Neural cell (in vitro differentiated cells): ENCODE data around the gene INPP5A. TPM values are rescaled to one million over a fixed set of nuclear protein-coding genes. Genes with fewer than 3 reads are reported as not detected.

Experiments used
- H2AFZ ChIP-seq: fragments of 200-600, 300-800 bp; sonication (generic), shearing (Covaris generic); 2 replicates; pipeline ENCODE4 v1.6.0; 2014; ENCODE audit warnings: low read depth, mild to moderate bottlenecking, antibody characterized with exemption, low read length, moderate library complexity
- H3F3A ChIP-seq: fragments of 200-600 bp; shearing (Covaris generic); 2 replicates; pipeline ENCODE4 v1.6.1; 2016; ENCODE audit warnings: mild to moderate bottlenecking, moderate library complexity, mixed read lengths, antibody characterized with exemption, low read length; ENCODE audit not compliant: insufficient read depth, poor library complexity, severe bottlenecking
- H3K27ac ChIP-seq: fragments of 200-600, 300-800 bp; sonication (generic), shearing (Covaris generic); 2 replicates; pipeline ENCODE4 v1.5.1; 2014; ENCODE audit warnings: mild to moderate bottlenecking, low read length, moderate library complexity
- H3K27me3 ChIP-seq: fragments of 300-800, 200-600 bp; sonication (generic), shearing (Covaris generic); 2 replicates; pipeline ENCODE4 v1.6.0; 2014; ENCODE audit warnings: mild to moderate bottlenecking, low read depth, low read length, moderate library complexity; ENCODE audit not compliant: insufficient read depth
- H3K36me3 ChIP-seq: fragments of 300-800, 200-600 bp; sonication (generic), shearing (Covaris generic); 2 replicates; pipeline ENCODE4 v1.5.1; 2014; ENCODE audit warnings: mild to moderate bottlenecking, antibody characterized with exemption, low read length, moderate library complexity; ENCODE audit not compliant: insufficient read depth
- H3K4me2 ChIP-seq: fragments of 300-800, 200-600 bp; sonication (generic), shearing (Covaris generic); 2 replicates; pipeline ENCODE4 v1.6.0; 2014; ENCODE audit warnings: mild to moderate bottlenecking, low read length
- H3K4me3 ChIP-seq: fragments of 300-800, 200-600 bp; sonication (generic), shearing (Covaris generic); 2 replicates; pipeline ENCODE4 v1.5.1; 2014; ENCODE audit warnings: mild to moderate bottlenecking, low read length, moderate library complexity
- H3K79me2 ChIP-seq: fragments of 200-600 bp; shearing (Covaris generic); replicated peaks from 2 replicates; pipeline ENCODE4 v1.6.0; 2014; ENCODE audit warnings: mild to moderate bottlenecking, low read length, moderate library complexity; ENCODE audit not compliant: insufficient read depth
- H3K9ac ChIP-seq: fragments of 300-800, 200-600 bp; sonication (generic), shearing (Covaris generic); 2 replicates; pipeline ENCODE4 v1.6.1; 2016; ENCODE audit warnings: mild to moderate bottlenecking, low read length, mixed read lengths
- H3K9me2 ChIP-seq: fragments of 200-600 bp; shearing (Covaris generic); 2 replicates; pipeline ENCODE4 v1.6.1; 2016; ENCODE audit warnings: mild to moderate bottlenecking, low read length, mixed read lengths; ENCODE audit not compliant: insufficient read depth
- H3K9me3 ChIP-seq: fragments of 200-600, 300-800 bp; sonication (generic), shearing (Covaris generic); 2 replicates; pipeline ENCODE4 v1.6.1; 2016; ENCODE audit warnings: mild to moderate bottlenecking, mixed run types, low read length, moderate library complexity, mixed read lengths
- H4K20me1 ChIP-seq: fragments of 200-600 bp; shearing (Covaris generic); 2 replicates; pipeline ENCODE4 v1.6.1; 2016; ENCODE audit warnings: mild to moderate bottlenecking, mixed run types; ENCODE audit not compliant: insufficient read depth
- EP300 ChIP-seq: fragments of 450-650 bp; conservative IDR thresholded peaks from 2 replicates; pipeline ENCODE4 v1.6.1; 2014; ENCODE audit warnings: antibody characterized with exemption, mild to moderate bottlenecking, moderate library complexity; ENCODE audit not compliant: poor library complexity, severe bottlenecking
- EZH2 ChIP-seq: fragments of 200-600, 300-800 bp; shearing (Covaris generic), sonication (generic); IDR thresholded peaks from 2 replicates; pipeline ENCODE4 v1.6.1; 2014; ENCODE audit warnings: antibody characterized with exemption, low read length, borderline replicate concordance, mild to moderate bottlenecking; ENCODE audit not compliant: insufficient read depth, poor library complexity, severe bottlenecking
- MXI1 ChIP-seq: fragments of 450-650 bp; conservative IDR thresholded peaks from 2 replicates; pipeline ENCODE4 v1.6.1; 2014; ENCODE audit warnings: antibody characterized with exemption, mild to moderate bottlenecking; ENCODE audit not compliant: poor library complexity, severe bottlenecking
- POLR2AphosphoS5 ChIP-seq: IDR thresholded peaks from 2 replicates; pipeline ENCODE4 v1.6.1; 2012
- RAD21 ChIP-seq: fragments of 450-650 bp; conservative IDR thresholded peaks from 2 replicates; pipeline ENCODE4 v1.6.1; 2014; ENCODE audit warnings: antibody characterized with exemption, mild to moderate bottlenecking, moderate library complexity
- REST ChIP-seq: IDR thresholded peaks from 2 replicates; pipeline ENCODE4 v1.6.1; 2012; ENCODE audit warnings: borderline replicate concordance
- SMC3 ChIP-seq: fragments of 450-650 bp; conservative IDR thresholded peaks from 2 replicates; pipeline ENCODE4 v1.6.1; 2014; ENCODE audit warnings: antibody characterized with exemption, mild to moderate bottlenecking, moderate library complexity; ENCODE audit not compliant: poor library complexity
- TAF1 ChIP-seq: IDR thresholded peaks from 2 replicates; pipeline ENCODE4 v1.6.1; 2012; ENCODE audit warnings: low read depth
- polyA plus RNA-seq: library from polyadenylated mRNA; depleted of rRNA; stranded (reverse); fragments of >200 nt; gene quantifications from 2 replicates; pipeline ENCODE4 v1.2.3, GENCODE V29; 2014
- TF ChIP-seq, protein P1 (sequence below): fragments of 450-650 bp; IDR thresholded peaks from 2 replicates; pipeline ENCODE4 v1.5.1; 2014; ENCODE audit warnings: antibody characterized with exemption, mild to moderate bottlenecking, moderate library complexity; ENCODE audit not compliant: poor library complexity, severe bottlenecking

The INPP5A gene
- polyA plus RNA-seq, 1 donor from 2014 or later, result 48.8 TPM

GRCh38 chr10:132761395-132762060 is 223.9 kb downstream of the INPP5A start:
- H4K20me1 ChIP-seq, result no peaks in the 10 kb centered on the region
- H3K9ac ChIP-seq, result no peak overlapping the region
- no peaks in the 10 kb centered on the region for H3K9me3 ChIP-seq
- TF ChIP-seq, protein P1, sequence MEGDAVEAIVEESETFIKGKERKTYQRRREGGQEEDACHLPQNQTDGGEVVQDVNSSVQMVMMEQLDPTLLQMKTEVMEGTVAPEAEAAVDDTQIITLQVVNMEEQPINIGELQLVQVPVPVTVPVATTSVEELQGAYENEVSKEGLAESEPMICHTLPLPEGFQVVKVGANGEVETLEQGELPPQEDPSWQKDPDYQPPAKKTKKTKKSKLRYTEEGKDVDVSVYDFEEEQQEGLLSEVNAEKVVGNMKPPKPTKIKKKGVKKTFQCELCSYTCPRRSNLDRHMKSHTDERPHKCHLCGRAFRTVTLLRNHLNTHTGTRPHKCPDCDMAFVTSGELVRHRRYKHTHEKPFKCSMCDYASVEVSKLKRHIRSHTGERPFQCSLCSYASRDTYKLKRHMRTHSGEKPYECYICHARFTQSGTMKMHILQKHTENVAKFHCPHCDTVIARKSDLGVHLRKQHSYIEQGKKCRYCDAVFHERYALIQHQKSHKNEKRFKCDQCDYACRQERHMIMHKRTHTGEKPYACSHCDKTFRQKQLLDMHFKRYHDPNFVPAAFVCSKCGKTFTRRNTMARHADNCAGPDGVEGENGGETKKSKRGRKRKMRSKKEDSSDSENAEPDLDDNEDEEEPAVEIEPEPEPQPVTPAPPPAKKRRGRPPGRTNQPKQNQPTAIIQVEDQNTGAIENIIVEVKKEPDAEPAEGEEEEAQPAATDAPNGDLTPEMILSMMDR, result no peak
- TF ChIP-seq RAD21, result no peak
- H2AFZ ChIP-seq, result no peak overlapping the region
- no peaks in the 10 kb centered on the region for H3K27me3 ChIP-seq
- no peak overlapping the region for H3K4me2 ChIP-seq
- no peak overlapping the region for H3K27ac ChIP-seq
- H3K79me2 ChIP-seq, result no peaks in the 10 kb centered on the region
- no peaks in the 10 kb centered on the region for H3K9me2 ChIP-seq
- H3K4me3 ChIP-seq, result no peak overlapping the region
- H3F3A ChIP-seq, result no peaks in the 10 kb centered on the region
- no peaks in the 10 kb centered on the region for H3K36me3 ChIP-seq

DNA sequence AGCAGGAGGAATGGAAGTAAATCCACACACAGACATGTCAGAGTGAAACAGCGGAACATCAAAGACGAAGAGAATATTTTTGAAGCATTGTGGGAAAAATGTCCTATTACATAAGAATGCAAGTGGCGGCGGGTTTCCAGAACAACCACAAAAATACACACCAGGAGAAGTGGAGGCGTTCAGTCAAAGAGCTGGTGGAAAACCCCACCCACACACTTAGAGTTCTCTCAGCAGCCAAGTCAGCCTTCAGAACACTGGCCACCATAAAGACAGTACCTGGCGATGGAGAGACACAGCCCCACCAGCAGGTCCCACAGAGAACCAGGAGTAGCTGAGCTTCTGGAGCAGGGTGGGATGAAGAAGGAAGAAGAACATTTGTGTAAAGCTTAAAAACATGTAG is 224.7 kb downstream of the INPP5A start:
- H3K36me3 ChIP-seq, result no peaks in the 10 kb centered on the region
- H3K79me2 ChIP-seq, result no peaks in the 10 kb centered on the region
- no peak for TF ChIP-seq EZH2
- no peak overlapping the region for H3K4me2 ChIP-seq
- H3F3A ChIP-seq, result no peaks in the 10 kb centered on the region
- H3K27me3 ChIP-seq, result no peaks in the 10 kb centered on the region
- H3K27ac ChIP-seq, result no peak overlapping the region
- H3K9ac ChIP-seq, result no peak overlapping the region
- H2AFZ ChIP-seq, result no peak overlapping the region
- H3K9me3 ChIP-seq, result no peaks in the 10 kb centered on the region
- no peaks in the 10 kb centered on the region for H4K20me1 ChIP-seq
- no peaks in the 10 kb centered on the region for H3K9me2 ChIP-seq
- no peak overlapping the region for H3K4me3 ChIP-seq

- Histone ChIP-seq H2AFZ (no peak overlapping the region), H3K27ac (no peak overlapping the region), H3K79me2 (no peaks in the 10 kb centered on the region), H3K4me3 (no peak overlapping the region), H3F3A (no peaks in the 10 kb centered on the region), H3K9me3 (peaks cover 5% of the 10 kb centered on the region), H3K9me2 (no peaks in the 10 kb centered on the region), H3K9ac (no peak overlapping the region), H3K36me3 (no peaks in the 10 kb centered on the region), H4K20me1 (no peaks in the 10 kb centered on the region), H3K4me2 (no peak overlapping the region), H3K27me3 (no peaks in the 10 kb centered on the region)
- TF ChIP-seq, protein P1, result no peak
- TF ChIP-seq MXI1 (no peak), POLR2AphosphoS5 (no peak), SMC3 (no peak), RAD21 (no peak), EZH2 (no peak), EP300 (no peak), TAF1 (no peak), REST (no peak)
Observed at GRCh38 chr10:132763545-132763944, 226.0 kb downstream of the INPP5A start.
